H1 (cell line): ENCODE data around the gene TM9SF1. TPM values are rescaled to one million over a fixed set of nuclear protein-coding genes. Genes with fewer than 3 reads are reported as not detected.

Experiments
- CTCF ChIA-PET: fragments of 300-600 bp; sonication (Branson Sonifier 250); formaldehyde crosslinking; loops from one replicate; lab custom pipeline; 2021; ENCODE audit not compliant: partially characterized antibody; lab: Charles Lee
- POLR2A ChIA-PET: fragments of 300-600 bp; sonication (Branson Sonifier 250); formaldehyde crosslinking; loops from one replicate; lab custom pipeline; 2021; ENCODE audit warnings: inconsistent platforms; ENCODE audit not compliant: partially characterized antibody; lab: Charles Lee
- DNase-seq, 2 experiments: peaks; one replicate each; pipeline versions ENCODE4 v3.0.0 to v3.0.0-alpha.2; 2010 to 2022; ENCODE audit warnings: low spot score in 2 of 2, low read depth in 1 of 2, mixed read lengths in 1 of 2
- FAIRE-seq: peaks from 2 replicates; lab custom pipeline; 2011; peaks lifted over from hg19 to GRCh38; lab: Jason Lieb, UNC
- H2AFZ ChIP-seq: 2 replicates; pipeline ENCODE4 v1.8.1; 2012; ENCODE audit warnings: low read length, inconsistent platforms
- H2AK5ac ChIP-seq: 2 replicates; pipeline ENCODE4 v1.6.1; 2013; ENCODE audit warnings: low read depth, low read length
- H2BK120ac ChIP-seq: replicated peaks from 2 replicates; pipeline ENCODE3; 2013; ENCODE audit warnings: low read depth, low read length, inconsistent platforms
- H2BK12ac ChIP-seq: 2 replicates; pipeline ENCODE4 v1.6.1; 2013; ENCODE audit warnings: low read depth, low read length
- H2BK15ac ChIP-seq: 2 replicates; pipeline ENCODE4 v1.6.1; 2013; ENCODE audit warnings: low read length
- H2BK20ac ChIP-seq: 2 replicates; pipeline ENCODE4 v1.6.1; 2013; ENCODE audit warnings: low read length
- H2BK5ac ChIP-seq: 2 replicates; pipeline ENCODE4 v1.6.1; 2013; ENCODE audit warnings: low read depth, low read length
- H3K14ac ChIP-seq: 2 replicates; pipeline ENCODE4 v1.6.1; 2013; ENCODE audit warnings: inconsistent platforms; ENCODE audit not compliant: insufficient read length
- H3K18ac ChIP-seq: 2 replicates; pipeline ENCODE4 v1.6.1; 2013; ENCODE audit warnings: low read length; ENCODE audit errors: extremely low read depth
- H3K23ac ChIP-seq: 2 replicates; pipeline ENCODE4 v1.6.1; 2013; ENCODE audit warnings: inconsistent platforms; ENCODE audit not compliant: insufficient read length
- H3K23me2 ChIP-seq: 2 replicates; pipeline ENCODE4 v1.6.1; 2013; ENCODE audit warnings: low read depth, low read length
- H3K27ac ChIP-seq: 2 replicates; pipeline ENCODE4 v1.6.1; 2011; ENCODE audit warnings: low read depth, low read length, inconsistent platforms
- H3K27me3 ChIP-seq, 4 experiments: replicated peaks in 1 of 4; 1 replicate in 1 of 4; 2 replicates in 3 of 4; pipeline versions ENCODE4 v1.6.1 to v1.8.1; 2011 to 2013; ENCODE audit warnings: low read length in 3 of 4, mild to moderate bottlenecking in 3 of 4, inconsistent platforms in 2 of 4, mixed read lengths in 2 of 4, moderate library complexity in 1 of 4; ENCODE audit not compliant: control insufficient read depth in 3 of 4, insufficient read depth in 3 of 4; ENCODE audit errors: extremely low read depth in 1 of 4
- H3K36me3 ChIP-seq, 4 experiments: 2 replicates each; pipeline versions ENCODE4 v1.6.1 to v1.8.1; 2011 to 2013; ENCODE audit warnings: mild to moderate bottlenecking in 4 of 4, low read length in 3 of 4, moderate library complexity in 2 of 4, control low read depth in 1 of 4, inconsistent platforms in 1 of 4; ENCODE audit not compliant: insufficient read depth in 4 of 4, control insufficient read depth in 2 of 4
- H3K4ac ChIP-seq: replicated peaks from 2 replicates; pipeline ENCODE3; 2013; ENCODE audit warnings: low read length, low read depth, mixed read lengths, inconsistent platforms; ENCODE audit not compliant: insufficient read length
- H3K4me1 ChIP-seq, 4 experiments: replicated peaks in 1 of 4; 1 replicate in 1 of 4; 2 replicates in 3 of 4; pipeline versions ENCODE4 v1.6.1 to v1.8.1; 2011 to 2013; ENCODE audit warnings: low read length in 3 of 4, inconsistent platforms in 2 of 4, mixed read lengths in 1 of 4; ENCODE audit not compliant: insufficient read depth in 4 of 4, control insufficient read depth in 3 of 4
- H3K4me2 ChIP-seq, 2 experiments: 2 replicates each; pipeline versions ENCODE4 v1.6.1 to v1.8.1; 2011 to 2013; ENCODE audit warnings: low read depth in 2 of 2, low read length in 2 of 2, control low read depth in 1 of 2, inconsistent platforms in 1 of 2, mild to moderate bottlenecking in 1 of 2; ENCODE audit not compliant: insufficient read depth in 1 of 2
- H3K4me3 ChIP-seq, 4 experiments: fragments of 200-600, 300-600 bp in 1 of 4; sonication (generic), shearing (Covaris generic), sonication (Bioruptor Twin) in 1 of 4; 2 replicates each; pipeline versions ENCODE4 v1.5.1 to v1.8.1; 2011 to 2016; ENCODE audit warnings: low read length in 4 of 4, low read depth in 3 of 4, control low read depth in 2 of 4, inconsistent platforms in 2 of 4, mild to moderate bottlenecking in 2 of 4, mixed read lengths in 1 of 4, moderate library complexity in 1 of 4; ENCODE audit not compliant: insufficient read depth in 2 of 4; ENCODE audit errors: extremely low read depth in 1 of 4
- H3K56ac ChIP-seq: replicated peaks from 2 replicates; pipeline ENCODE3; 2013; ENCODE audit warnings: low read depth, mild to moderate bottlenecking, mixed read lengths, low read length, inconsistent platforms; ENCODE audit not compliant: insufficient read length
- H3K79me1 ChIP-seq: 2 replicates; pipeline ENCODE4 v1.6.1; 2013; ENCODE audit warnings: low read depth, low read length, control low read depth
- H3K79me2 ChIP-seq, 2 experiments: 2 replicates each; pipeline versions ENCODE4 v1.6.1 to v1.8.1; 2012 to 2013; ENCODE audit warnings: low read length in 2 of 2, mild to moderate bottlenecking in 2 of 2, inconsistent platforms in 1 of 2; ENCODE audit not compliant: insufficient read depth in 2 of 2, control insufficient read depth in 1 of 2
- H3K9ac ChIP-seq, 4 experiments: replicated peaks in 1 of 4; 1 replicate in 1 of 4; 2 replicates in 3 of 4; pipeline versions ENCODE4 v1.6.1 to v1.8.1; 2011 to 2013; ENCODE audit warnings: low read depth in 3 of 4, low read length in 3 of 4, control low read depth in 2 of 4, mild to moderate bottlenecking in 2 of 4, moderate library complexity in 2 of 4, inconsistent platforms in 1 of 4; ENCODE audit errors: extremely low read depth in 1 of 4
- H3K9me3 ChIP-seq, 2 experiments: 2 replicates each; pipeline versions ENCODE4 v1.6.1 to v1.8.1; 2012 to 2013; ENCODE audit warnings: mild to moderate bottlenecking in 2 of 2, moderate library complexity in 2 of 2, control low read depth in 1 of 2, inconsistent platforms in 1 of 2, low read depth in 1 of 2, low read length in 1 of 2, mixed read lengths in 1 of 2; ENCODE audit not compliant: insufficient read depth in 2 of 2
- H4K20me1 ChIP-seq, 2 experiments: replicated peaks in 1 of 2; 2 replicates each; pipeline versions ENCODE3 to v1.8.1; 2011 to 2013; ENCODE audit warnings: inconsistent platforms in 2 of 2, low read length in 2 of 2, mild to moderate bottlenecking in 1 of 2; ENCODE audit not compliant: insufficient read depth in 2 of 2, control insufficient read depth in 1 of 2
- H4K5ac ChIP-seq: 2 replicates; pipeline ENCODE4 v1.6.1; 2013; ENCODE audit warnings: low read length, low read depth, mixed read lengths, inconsistent platforms; ENCODE audit not compliant: insufficient read length
- H4K8ac ChIP-seq: 2 replicates; pipeline ENCODE4 v1.8.0; 2013; ENCODE audit warnings: mild to moderate bottlenecking, moderate library complexity, low read length, inconsistent platforms; ENCODE audit not compliant: insufficient read depth; ENCODE audit errors: extremely low read depth
- H4K91ac ChIP-seq: replicated peaks from 2 replicates; pipeline ENCODE3; 2013; ENCODE audit warnings: low read length, mixed read lengths, inconsistent platforms; ENCODE audit not compliant: insufficient read length
- ASH2L ChIP-seq: fragments of 200-600, 300-600 bp; sonication (generic); IDR thresholded peaks from one replicate; pipeline ENCODE4 v1.7.1; 2017; ENCODE audit warnings: low read length
- BACH1 ChIP-seq: IDR thresholded peaks from 2 replicates; pipeline ENCODE4 v1.6.1; 2012; ENCODE audit warnings: low read length, improper control_type of control experiment
- CEBPB ChIP-seq: IDR thresholded peaks from 2 replicates; pipeline ENCODE4 v1.6.1; 2012; ENCODE audit warnings: low read depth, low read length
- CTBP2 ChIP-seq: IDR thresholded peaks from 2 replicates; pipeline ENCODE4 v1.7.0; 2011; ENCODE audit warnings: borderline replicate concordance, mild to moderate bottlenecking, moderate library complexity, mixed read lengths, low read length; ENCODE audit not compliant: insufficient read depth, insufficient read length
- JUN ChIP-seq: IDR thresholded peaks from 2 replicates; pipeline ENCODE4 v1.6.1; 2011; ENCODE audit warnings: low read depth, mild to moderate bottlenecking, improper control_type of control experiment, low read length
- JUND ChIP-seq: IDR thresholded peaks from 2 replicates; pipeline ENCODE4 v1.6.1; 2011; ENCODE audit warnings: mild to moderate bottlenecking, improper control_type of control experiment, low read length
- RNF2 ChIP-seq: fragments of 200-900, 300-1000 bp; sonication (generic); IDR thresholded peaks from 2 replicates; pipeline ENCODE4 v1.7.1; 2016; ENCODE audit warnings: borderline replicate concordance, low read depth, mild to moderate bottlenecking, antibody characterized with exemption, low read length; ENCODE audit not compliant: poor library complexity, severe bottlenecking; ENCODE audit errors: missing control alignments
- SRF ChIP-seq: IDR thresholded peaks from 2 replicates; pipeline ENCODE4 v1.6.1; 2011; ENCODE audit warnings: mild to moderate bottlenecking, low read depth, low read length, moderate library complexity
- SUZ12 ChIP-seq: fragments of 200-600 bp; sonication (generic); IDR thresholded peaks from 2 replicates; pipeline ENCODE4 v1.6.1; 2012; ENCODE audit warnings: mild to moderate bottlenecking, inconsistent platforms, low read length, moderate library complexity, mixed read lengths
- TBP ChIP-seq: IDR thresholded peaks from 2 replicates; pipeline ENCODE4 v1.6.1; 2011; ENCODE audit warnings: low read depth, low read length, improper control_type of control experiment
- WGBS, 2 experiments: shearing (Covaris generic) in 1 of 2; methylation state at CpG; one replicate each; pipeline versions ENCODE4 v1.1.6 to v1.1.7; 2013 to 2015; ENCODE audit warnings: low lambda C conversion rate in 2 of 2, mixed read lengths in 2 of 2, inconsistent platforms in 1 of 2, low coverage in 1 of 2, missing lambda C conversion rate in 1 of 2; ENCODE audit not compliant: insufficient replicate concordance in 2 of 2, insufficient coverage in 1 of 2, insufficient read length in 1 of 2; ENCODE audit errors: extremely low coverage in 1 of 2, missing lambda C conversion rate in 1 of 2; 5-methylcytosine and 5-hydroxymethylcytosine counted together
- polyA plus RNA-seq, 7 experiments: library from polyadenylated mRNA; depleted of rRNA in 3 of 7; stranded (reverse) in 5 of 7; unstranded in 2 of 7; fragments of >200 nt in 5 of 7; fragments of 200-250 nt in 2 of 7; gene quantifications; 1 replicate in 5 of 7; 2 replicates in 1 of 7; 4 replicates in 1 of 7; pipeline versions ENCODE4 v1.2.1 to v1.2.3, GENCODE V29; 2011 to 2013; ENCODE audit warnings: missing spikeins in 2 of 7, mixed read lengths in 2 of 7
- total RNA-seq: library from RNA; stranded (reverse); fragmentation: NEBNext Ultra II Directional; extraction: Animal tissue kit (Norgen Biotek cat#: 25700); gene quantifications from 2 replicates; pipeline ENCODE4 v1.2.1, GENCODE V29; 2021
- TF ChIP-seq, protein P1 (sequence below): IDR thresholded peaks from 2 replicates; pipeline ENCODE4 v1.6.1; 2012; ENCODE audit warnings: inconsistent platforms

Gene TM9SF1
- total and polyA plus RNA-seq, 2 of the 8 experiments (the other 6 are each of a cell fraction or from before 2014, with no cell fraction given), result 22.2 to 29.2 TPM

DNA sequence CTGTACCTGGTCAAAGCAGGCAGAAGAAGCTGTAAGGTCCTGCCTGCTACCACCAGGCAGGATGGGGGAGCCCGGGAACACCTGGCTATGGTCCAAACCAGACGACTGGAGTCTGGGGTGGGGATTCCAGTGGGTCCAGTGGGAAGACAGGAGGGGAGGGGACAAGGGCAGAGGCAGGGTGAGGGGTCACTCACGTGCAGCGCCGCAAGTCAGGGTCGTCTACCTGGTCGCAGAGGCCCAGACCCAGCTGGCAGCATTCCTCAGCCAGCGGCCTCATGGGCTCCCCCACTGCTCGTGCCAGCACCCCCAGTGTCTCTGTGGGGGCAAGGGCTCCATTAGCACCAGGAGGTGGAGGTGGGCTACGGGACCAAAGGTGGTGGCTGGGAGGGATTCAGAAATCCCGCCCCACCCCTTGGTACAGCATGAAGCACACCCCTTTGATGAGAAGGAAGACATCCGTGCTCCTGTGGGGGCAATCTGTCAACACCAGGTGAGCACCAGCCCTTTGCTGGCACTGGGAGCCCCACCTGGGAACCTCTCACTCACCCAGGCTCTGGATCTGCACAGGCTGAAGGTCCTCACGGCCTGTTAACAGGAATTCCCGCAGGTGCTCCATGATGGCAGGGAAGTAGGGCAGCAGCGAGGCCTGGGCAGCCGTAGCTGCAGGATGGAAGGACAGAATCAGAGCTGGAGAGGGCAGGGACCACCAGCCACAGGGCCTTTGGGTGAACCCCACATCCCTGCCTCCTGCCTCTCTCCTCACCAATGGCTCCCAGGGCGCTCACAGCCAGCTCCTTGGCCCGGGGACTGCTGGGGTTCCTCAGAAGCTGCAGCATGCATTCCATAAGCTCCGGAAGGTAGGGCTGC is 10.9 kb downstream of the TM9SF1 start:
- peaks cover 14% of the 10 kb centered on the region for H3K79me1 ChIP-seq
- peaks cover 20 to 75% (median 61%) of the 10 kb centered on the region in 4 experiments; a peak in 7 of 8 replicates for H3K36me3 ChIP-seq
- no peak for TF ChIP-seq JUND
- no peak for TF ChIP-seq CEBPB
- TF ChIP-seq RNF2, result no peak
- TF ChIP-seq TBP, result no peak
- no peak for TF ChIP-seq BACH1
- no peak for TF ChIP-seq JUN
- TF ChIP-seq ASH2L, result no peak
- no peak for TF ChIP-seq SRF
- TF ChIP-seq SUZ12, result no peak
- no peak for TF ChIP-seq CTBP2
- TF ChIP-seq, protein P1, sequence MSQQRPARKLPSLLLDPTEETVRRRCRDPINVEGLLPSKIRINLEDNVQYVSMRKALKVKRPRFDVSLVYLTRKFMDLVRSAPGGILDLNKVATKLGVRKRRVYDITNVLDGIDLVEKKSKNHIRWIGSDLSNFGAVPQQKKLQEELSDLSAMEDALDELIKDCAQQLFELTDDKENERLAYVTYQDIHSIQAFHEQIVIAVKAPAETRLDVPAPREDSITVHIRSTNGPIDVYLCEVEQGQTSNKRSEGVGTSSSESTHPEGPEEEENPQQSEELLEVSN, result no peak

More for the DNA sequence above, 10.9 kb downstream of the TM9SF1 start:
- Histone ChIP-seq H3K23ac (no peak overlapping the region), H3K14ac (no peak overlapping the region), H3K4me2 (no peak overlapping the region), H2BK15ac (no peak overlapping the region), H2AK5ac (no peak overlapping the region), H3K4me3 (no peak overlapping the region), H2BK5ac (no peak overlapping the region), H3K27ac (no peak overlapping the region), H4K20me1 (peaks cover 2 to 25% of the 10 kb centered on the region in 2 experiments), H2AFZ (no peak overlapping the region), H3K9ac (no peak overlapping the region), H4K91ac (no peak overlapping the region), H4K8ac (no peak overlapping the region), H3K56ac (no peak overlapping the region), H3K9me3 (no peaks in the 10 kb centered on the region), H2BK120ac (no peak overlapping the region), H2BK12ac (no peak overlapping the region), H3K27me3 (no peaks in the 10 kb centered on the region), H3K23me2 (peaks cover 5% of the 10 kb centered on the region), H3K4me1 (peaks cover 0 to 7% (median 4%) of the 10 kb centered on the region in 4 experiments; a peak in 6 of 7 replicates), H4K5ac (no peak overlapping the region), H3K18ac (no peak overlapping the region), H2BK20ac (no peak overlapping the region), H3K79me2 (peaks cover 0 to 13% of the 10 kb centered on the region in 2 experiments; a peak in 2 of 4 replicates), H3K4ac (no peak overlapping the region)
- DNase-seq, result no peak
- CTCF ChIA-PET, result interaction anchor here (0.6 to 1.5 kb wide), 3 partner anchors 11 to 1632 kb away, joined by 3 to 8 read pairs (median 3); partner anchors contain the start of gene IRF9
- WGBS, 2 experiments, result 95% methylated on average over 15 of the region's 19 CpGs; no CpG with 5 or more reads in 1 of the 2 experiments
- no peak for FAIRE-seq
- POLR2A ChIA-PET, result interaction anchor here (0.6 to 9.3 kb wide), 8 partner anchors 9 to 43 kb away, joined by 3 to 158 read pairs (median 6); partner anchors contain the start of genes EMC9, IRF9, MDP1 and REC8
